Neural progenitor cell (in vitro differentiated cells): ENCODE measurements around the gene SIL1. TPM values are rescaled to one million over a fixed set of nuclear protein-coding genes. Genes with fewer than 3 reads are reported as not detected.
"Not testable (repeated sequence)": the region's sequence is repeated elsewhere in the genome, so short reads cannot be mapped to it uniquely, and the experiment has no call there.

Experiments
- DNase-seq: peaks from one replicate; pipeline ENCODE4 v3.0.0-alpha.2; 2016; ENCODE audit warnings: low spot score
- H2AFZ ChIP-seq: fragments of 200-600 bp; sonication (generic); replicated peaks from 2 replicates; pipeline ENCODE4 v1.6.1; 2016; ENCODE audit warnings: antibody characterized with exemption
- H3F3A ChIP-seq: fragments of 200-600 bp; sonication (generic); 2 replicates; pipeline ENCODE4 v1.6.1; 2016; ENCODE audit warnings: antibody characterized with exemption, low read depth
- H3K27ac ChIP-seq: fragments of 200-600 bp; sonication (generic); 2 replicates; pipeline ENCODE4 v1.5.1; 2016; ENCODE audit warnings: mild to moderate bottlenecking
- H3K27me3 ChIP-seq: fragments of 200-600 bp; sonication (generic); 2 replicates; pipeline ENCODE4 v1.6.1; 2016; ENCODE audit warnings: mild to moderate bottlenecking, moderate library complexity
- H3K36me3 ChIP-seq: fragments of 200-600 bp; sonication (generic); 2 replicates; pipeline ENCODE4 v1.5.1; 2016
- H3K4me1 ChIP-seq: fragments of 200-600 bp; sonication (generic); 2 replicates; pipeline ENCODE4 v1.6.1; 2016; ENCODE audit warnings: mixed run types
- H3K4me2 ChIP-seq: fragments of 200-600 bp; sonication (generic); 2 replicates; pipeline ENCODE4 v1.6.1; 2016
- H3K4me3 ChIP-seq: fragments of 200-600 bp; sonication (generic); 2 replicates; pipeline ENCODE4 v1.5.1; 2016
- H3K79me2 ChIP-seq: fragments of 200-600 bp; sonication (generic); 2 replicates; pipeline ENCODE4 v1.6.1; 2016; ENCODE audit warnings: low read depth
- H3K9ac ChIP-seq: fragments of 200-600 bp; sonication (generic); 2 replicates; pipeline ENCODE4 v1.6.1; 2016
- H3K9me3 ChIP-seq: fragments of 200-600 bp; sonication (generic); 2 replicates; pipeline ENCODE4 v1.5.1; 2016; ENCODE audit warnings: low read depth
- H4K20me1 ChIP-seq: fragments of 200-600 bp; sonication (generic); 2 replicates; pipeline ENCODE4 v1.6.1; 2016; ENCODE audit warnings: low read depth
- H3K27ac Mint-ChIP-seq: 3 replicates; pipeline ENCODE4 v1.8.0; 2021; ENCODE audit warnings: mixed read lengths
- H3K27me3 Mint-ChIP-seq: 2 replicates; pipeline ENCODE4 v1.8.0; 2022; ENCODE audit warnings: low read depth, mild to moderate bottlenecking, inconsistent platforms, moderate library complexity, mixed read lengths; ENCODE audit not compliant: insufficient read depth
- H3K36me3 Mint-ChIP-seq: 3 replicates; pipeline ENCODE4 v1.8.0; 2021; ENCODE audit warnings: mixed read lengths
- H3K4me1 Mint-ChIP-seq: 3 replicates; pipeline ENCODE4 v1.8.0; 2021; ENCODE audit warnings: mixed read lengths
- H3K4me3 Mint-ChIP-seq: 3 replicates; pipeline ENCODE4 v1.8.0; 2021; ENCODE audit warnings: mild to moderate bottlenecking, moderate library complexity, mixed read lengths
- H3K9me3 Mint-ChIP-seq: 3 replicates; pipeline ENCODE4 v1.8.0; 2020; ENCODE audit warnings: mixed read lengths
- EZH2 ChIP-seq: fragments of 200-600 bp; sonication (generic); IDR thresholded peaks from 2 replicates; pipeline ENCODE4 v1.6.1; 2017; ENCODE audit warnings: antibody characterized with exemption, mild to moderate bottlenecking, moderate library complexity
- EZH2phosphoT487 ChIP-seq: fragments of 200-600 bp; sonication (generic); IDR thresholded peaks from 2 replicates; pipeline ENCODE4 v1.6.1; 2017; ENCODE audit warnings: antibody characterized with exemption
- total RNA-seq: library from RNA; depleted of rRNA; stranded (reverse); fragments of >200 nt; gene quantifications from 2 replicates; pipeline ENCODE4 v1.2.3, GENCODE V29; 2015; ENCODE audit warnings: low replicate concordance
- TF ChIP-seq, protein P1 (sequence below): fragments of 200-600 bp; sonication (generic); IDR thresholded peaks from 2 replicates; pipeline ENCODE4 v1.5.1; 2017; ENCODE audit warnings: antibody characterized with exemption, mild to moderate bottlenecking

The SIL1 gene
- total RNA-seq, 1 donor from 2014 or later = 5.5 TPM

DNA sequence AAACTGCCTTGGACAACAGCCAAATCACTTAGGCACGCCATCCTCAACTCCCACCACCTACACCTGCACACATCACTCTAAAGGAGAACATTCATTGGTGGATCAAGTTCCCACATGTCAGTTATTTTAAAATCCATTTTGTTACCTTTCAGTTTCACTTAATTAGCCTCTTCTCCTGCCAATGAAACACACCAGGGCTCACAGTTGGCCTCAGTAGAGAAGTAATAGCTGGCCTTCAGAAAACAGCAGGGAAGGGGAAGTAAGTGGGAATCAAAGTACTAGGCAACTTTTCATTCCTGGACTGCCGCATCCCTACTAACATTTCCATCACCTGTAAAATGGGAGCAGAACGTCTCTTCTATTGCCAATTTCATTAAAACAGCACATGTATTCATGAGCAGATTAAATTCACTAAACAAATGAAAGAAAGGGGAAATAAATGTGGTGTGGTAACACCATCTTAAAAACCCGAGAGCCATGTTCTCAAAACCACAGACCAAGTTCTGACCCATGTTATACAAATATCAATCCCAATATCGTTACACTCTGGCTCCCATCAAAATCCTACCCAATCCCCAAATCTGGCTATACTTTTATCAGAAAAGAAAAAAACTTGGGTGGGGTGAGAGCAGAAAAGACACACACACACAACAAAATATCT lies 1.7 kb downstream of the SIL1 start:
- Mint-ChIP-seq H3K27me3 (peaks cover 4% of the 10 kb centered on the region), H3K4me1 (peaks cover 28% of the 10 kb centered on the region), H3K36me3 (peaks cover 15% of the 10 kb centered on the region), H3K27ac (no peak overlapping the region), H3K4me3 (no peak overlapping the region), H3K9me3 (no peaks in the 10 kb centered on the region)
- no peaks in the 10 kb centered on the region for H3K36me3 ChIP-seq
- no peak overlapping the region for H3K9ac ChIP-seq
- H3F3A ChIP-seq = peaks cover 26% of the 10 kb centered on the region
- H3K79me2 ChIP-seq = peaks cover 5% of the 10 kb centered on the region
- TF ChIP-seq, protein P1, sequence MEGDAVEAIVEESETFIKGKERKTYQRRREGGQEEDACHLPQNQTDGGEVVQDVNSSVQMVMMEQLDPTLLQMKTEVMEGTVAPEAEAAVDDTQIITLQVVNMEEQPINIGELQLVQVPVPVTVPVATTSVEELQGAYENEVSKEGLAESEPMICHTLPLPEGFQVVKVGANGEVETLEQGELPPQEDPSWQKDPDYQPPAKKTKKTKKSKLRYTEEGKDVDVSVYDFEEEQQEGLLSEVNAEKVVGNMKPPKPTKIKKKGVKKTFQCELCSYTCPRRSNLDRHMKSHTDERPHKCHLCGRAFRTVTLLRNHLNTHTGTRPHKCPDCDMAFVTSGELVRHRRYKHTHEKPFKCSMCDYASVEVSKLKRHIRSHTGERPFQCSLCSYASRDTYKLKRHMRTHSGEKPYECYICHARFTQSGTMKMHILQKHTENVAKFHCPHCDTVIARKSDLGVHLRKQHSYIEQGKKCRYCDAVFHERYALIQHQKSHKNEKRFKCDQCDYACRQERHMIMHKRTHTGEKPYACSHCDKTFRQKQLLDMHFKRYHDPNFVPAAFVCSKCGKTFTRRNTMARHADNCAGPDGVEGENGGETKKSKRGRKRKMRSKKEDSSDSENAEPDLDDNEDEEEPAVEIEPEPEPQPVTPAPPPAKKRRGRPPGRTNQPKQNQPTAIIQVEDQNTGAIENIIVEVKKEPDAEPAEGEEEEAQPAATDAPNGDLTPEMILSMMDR = no peak
- TF ChIP-seq EZH2phosphoT487 (no peak), EZH2 (no peak)
- no peaks in the 10 kb centered on the region for H4K20me1 ChIP-seq
- peaks cover 14% of the 10 kb centered on the region for H3K4me1 ChIP-seq
- H3K27ac ChIP-seq = no peak overlapping the region
- no peak for DNase-seq
- no peak overlapping the region for H2AFZ ChIP-seq
- H3K4me2 ChIP-seq = no peak overlapping the region
- no peaks in the 10 kb centered on the region for H3K27me3 ChIP-seq
- no peaks in the 10 kb centered on the region for H3K9me3 ChIP-seq
- H3K4me3 ChIP-seq = no peak overlapping the region

DNA sequence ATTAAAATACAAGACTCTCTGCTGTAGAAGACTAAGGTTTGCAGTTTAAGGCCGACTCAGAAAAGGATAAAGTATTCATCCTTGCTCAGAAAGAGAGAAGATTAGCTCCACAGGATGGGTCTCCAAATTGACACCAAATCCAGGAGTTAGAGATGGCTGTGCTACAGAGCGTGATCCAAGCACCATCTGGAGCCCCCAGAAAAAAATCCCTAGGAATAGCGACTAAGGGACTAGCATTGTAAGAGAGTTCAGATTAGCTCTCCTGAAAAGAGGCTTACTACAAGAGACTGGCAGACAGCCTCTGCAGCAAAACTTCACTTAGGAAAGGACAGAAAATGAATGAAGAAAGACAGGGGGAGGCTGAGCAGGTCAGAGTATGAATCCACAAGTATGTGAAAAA lies 3.7 kb downstream of the SIL1 start:
- no peak overlapping the region for H3K4me3 Mint-ChIP-seq

DNA sequence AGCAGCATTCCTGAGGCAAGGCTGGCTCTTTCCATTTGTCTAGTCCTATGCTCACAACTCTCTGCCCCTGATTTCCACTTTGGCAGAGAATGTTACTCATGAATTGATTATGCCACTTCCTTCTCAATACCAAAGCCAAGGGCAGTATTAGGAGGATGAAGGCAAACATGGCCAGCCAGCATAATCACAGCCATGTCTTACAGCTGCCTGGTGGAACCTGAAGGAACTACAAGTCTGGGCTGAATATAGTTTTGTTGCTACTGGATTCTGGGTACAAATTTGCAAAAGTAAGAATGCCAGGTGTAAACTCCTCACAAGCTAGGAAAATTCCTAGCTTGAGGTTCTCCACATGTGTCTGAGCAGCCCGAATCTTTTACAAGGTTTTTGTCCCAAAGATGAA lies 4.2 kb downstream of the SIL1 start:
- Mint-ChIP-seq H3K36me3 (peaks cover 20% of the 10 kb centered on the region), H3K9me3 (no peaks in the 10 kb centered on the region), H3K4me1 (peaks cover 25% of the 10 kb centered on the region), H3K27ac (no peak overlapping the region), H3K27me3 (peaks cover 2% of the 10 kb centered on the region), H3K4me3 (no peak overlapping the region)
- H3K27ac ChIP-seq = peak overlapping the region; percentile 49
- peaks cover 14% of the 10 kb centered on the region for H3K4me1 ChIP-seq
- H3K4me3 ChIP-seq = no peak overlapping the region
- H3K36me3 ChIP-seq = no peaks in the 10 kb centered on the region
- no peak overlapping the region for H3K4me2 ChIP-seq
- no peaks in the 10 kb centered on the region for H3K27me3 ChIP-seq
- no peaks in the 10 kb centered on the region for H3K9me3 ChIP-seq
- H2AFZ ChIP-seq = no peak overlapping the region
- H3F3A ChIP-seq = peaks cover 26% of the 10 kb centered on the region
- TF ChIP-seq EZH2phosphoT487 = no peak
- TF ChIP-seq EZH2 = no peak
- TF ChIP-seq, protein P1 = peak; percentile 36
- H4K20me1 ChIP-seq = no peaks in the 10 kb centered on the region
- no peak overlapping the region for H3K9ac ChIP-seq
- peaks cover 5% of the 10 kb centered on the region for H3K79me2 ChIP-seq
- DNase-seq = no peak

More for the DNA sequence above, 3.7 kb downstream of the SIL1 start:
- Histone ChIP-seq H3K9me3 (no peaks in the 10 kb centered on the region), H4K20me1 (no peaks in the 10 kb centered on the region), H3K79me2 (peaks cover 5% of the 10 kb centered on the region), H3K4me1 (peaks cover 14% of the 10 kb centered on the region), H3F3A (peaks cover 26% of the 10 kb centered on the region), H3K4me2 (no peak overlapping the region), H3K9ac (no peak overlapping the region), H3K27me3 (no peaks in the 10 kb centered on the region), H2AFZ (no peak overlapping the region), H3K36me3 (no peaks in the 10 kb centered on the region), H3K4me3 (no peak overlapping the region), H3K27ac (peak overlapping the region; percentile 49)
- H3K36me3 Mint-ChIP-seq = peaks cover 20% of the 10 kb centered on the region
- no peaks in the 10 kb centered on the region for H3K9me3 Mint-ChIP-seq
- peaks cover 2% of the 10 kb centered on the region for H3K27me3 Mint-ChIP-seq
- peak overlapping the region; percentile 43 for H3K27ac Mint-ChIP-seq
- no peak for TF ChIP-seq EZH2phosphoT487
- TF ChIP-seq EZH2 = no peak
- TF ChIP-seq, protein P1 = no peak
- peak; percentile 53 for DNase-seq
- peaks cover 26% of the 10 kb centered on the region for H3K4me1 Mint-ChIP-seq

DNA sequence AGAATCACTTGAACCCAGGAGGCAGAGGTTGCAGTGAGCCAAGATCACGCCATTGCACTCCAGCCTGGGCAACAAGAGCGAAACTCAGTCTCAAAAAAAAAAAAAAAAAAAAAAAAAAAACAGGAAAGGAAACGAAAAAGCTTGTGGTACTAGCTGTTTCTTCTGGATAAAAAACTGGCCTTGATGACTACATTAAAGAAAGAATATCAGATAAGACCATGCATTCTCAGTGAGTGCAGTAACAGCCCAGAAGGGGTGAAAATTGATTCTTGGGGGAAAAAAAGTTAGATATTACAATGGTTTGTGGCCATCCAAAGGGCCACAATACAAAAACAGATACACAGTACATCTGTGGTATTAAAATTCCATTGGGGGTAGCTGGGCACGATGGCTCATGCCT lies 5.3 kb downstream of the SIL1 start:
- Histone ChIP-seq H3F3A (peaks cover 24% of the 10 kb centered on the region), H3K4me1 (peaks cover 11% of the 10 kb centered on the region)
- not testable (repeated sequence) for H3K9me3 Mint-ChIP-seq, H3K27me3 Mint-ChIP-seq, H3K27me3 ChIP-seq, H3K36me3 ChIP-seq, H3K27ac ChIP-seq, H2AFZ ChIP-seq, H3K9ac ChIP-seq, H3K9me3 ChIP-seq, H3K79me2 ChIP-seq, DNase-seq, H3K27ac Mint-ChIP-seq, H3K4me3 Mint-ChIP-seq, H3K4me2 ChIP-seq, H3K4me3 ChIP-seq, H4K20me1 ChIP-seq
- H3K36me3 Mint-ChIP-seq = peaks cover 23% of the 10 kb centered on the region
- H3K4me1 Mint-ChIP-seq = peaks cover 21% of the 10 kb centered on the region

DNA sequence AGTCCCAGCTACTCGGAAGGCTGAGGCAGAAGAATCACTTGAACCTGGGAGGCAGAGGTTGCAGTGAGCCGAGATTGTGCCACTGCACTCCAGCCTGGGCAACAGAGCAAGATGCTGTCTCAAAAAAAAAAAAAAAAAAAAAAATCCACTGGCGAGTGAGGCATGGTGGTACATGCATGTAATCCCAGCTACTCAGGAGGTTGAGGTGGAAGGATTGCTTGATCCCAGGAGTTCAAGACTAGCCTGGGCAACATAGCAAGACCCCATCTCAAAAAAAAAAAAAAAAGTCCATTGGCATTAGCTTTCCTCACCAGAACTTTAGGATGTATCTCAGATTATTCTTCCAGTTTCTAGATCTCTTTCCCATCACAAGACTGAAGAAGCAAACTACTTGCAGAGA lies 6.2 kb downstream of the SIL1 start:
- H2AFZ ChIP-seq, H3K79me2 ChIP-seq, H3K4me1 ChIP-seq, H3K27ac Mint-ChIP-seq, H3K36me3 ChIP-seq, H3K9ac ChIP-seq, H3K9me3 Mint-ChIP-seq, H3K9me3 ChIP-seq, H3K4me3 Mint-ChIP-seq, H3K27ac ChIP-seq, DNase-seq, H3K27me3 Mint-ChIP-seq, H3K4me3 ChIP-seq, H3K27me3 ChIP-seq, H3K4me2 ChIP-seq, H4K20me1 ChIP-seq: not testable (repeated sequence)
- H3K36me3 Mint-ChIP-seq = peaks cover 25% of the 10 kb centered on the region
- peaks cover 13% of the 10 kb centered on the region for H3K4me1 Mint-ChIP-seq
- peaks cover 17% of the 10 kb centered on the region for H3F3A ChIP-seq
